ENCODE data around the gene SLC30A9.

- peak; percentile 59; the same call in 1 of the 2 replicates for TF ChIP-seq CTCF (IDR thresholded peaks at IDR 0.05)
- no peak for TF ChIP-seq REST (IDR thresholded peaks at IDR 0.05; ENCODE audit: insufficient read depth in 1 of 2, low read depth in 2 of 2, low read length in 1 of 2)
- no peak for TF ChIP-seq TCF7L2 (IDR thresholded peaks at IDR 0.05; ENCODE audit: low read depth, low read length)
- no peak for TF ChIP-seq SIN3A (IDR thresholded peaks at IDR 0.05; ENCODE audit: borderline replicate concordance, insufficient read depth, low read depth, low read length)
Measured at GRCh38 chr4:41957634-41958033, 32.7 kb upstream of the SLC30A9 start.
